NCI-H524 treated with DMSO at 0.1 percent for 48 hours (cell line): Measurements from ENCODE around the gene MAEA.

ENCODE experiments used
- DNase-seq: peaks from one replicate; lab custom pipeline; 2025; lab: John Stamatoyannopoulos, UW

Gene MAEA

GRCh38 chr4:1380368-1381151, 90.9 kb downstream of the MAEA start:
- DNase-seq: no peak

- DNase-seq: no peak
These were observed 91.5 kb downstream of the MAEA start for GRCh38 chr4:1381181-1381621.

DNA sequence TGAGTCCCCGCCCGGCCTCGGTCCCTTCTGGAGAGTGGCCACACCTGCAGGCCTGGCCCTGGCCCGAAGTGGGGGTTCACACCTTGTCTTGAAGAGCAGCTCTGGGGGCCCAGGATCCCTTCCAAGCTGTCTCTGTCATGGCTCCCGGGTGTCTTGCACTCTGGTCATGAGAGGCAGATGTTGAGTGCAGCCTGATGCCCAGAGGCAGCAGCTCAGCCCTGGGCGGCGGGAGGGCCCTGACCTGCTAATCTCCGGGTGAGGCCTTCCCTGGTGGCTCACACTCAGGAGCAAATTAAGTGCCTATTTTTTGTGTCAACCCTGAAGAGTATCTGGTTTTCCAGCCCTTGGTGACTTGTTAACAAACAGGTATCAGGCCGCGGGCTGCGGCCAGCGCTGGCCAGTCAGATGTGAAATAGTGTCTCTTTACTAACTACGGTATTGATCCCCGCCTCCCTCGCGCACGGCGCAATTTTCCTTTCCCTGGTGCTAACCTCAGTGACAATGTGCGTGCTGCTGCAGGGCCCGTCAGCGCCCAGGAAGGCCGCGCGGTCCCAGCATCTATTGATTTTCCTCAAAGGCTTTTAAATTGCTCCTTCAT, 92.4 kb downstream of the MAEA start:
- no peak for DNase-seq

- no peak for DNase-seq
These were observed 93.4 kb downstream of the MAEA start for GRCh38 chr4:1382776-1383727.

DNA sequence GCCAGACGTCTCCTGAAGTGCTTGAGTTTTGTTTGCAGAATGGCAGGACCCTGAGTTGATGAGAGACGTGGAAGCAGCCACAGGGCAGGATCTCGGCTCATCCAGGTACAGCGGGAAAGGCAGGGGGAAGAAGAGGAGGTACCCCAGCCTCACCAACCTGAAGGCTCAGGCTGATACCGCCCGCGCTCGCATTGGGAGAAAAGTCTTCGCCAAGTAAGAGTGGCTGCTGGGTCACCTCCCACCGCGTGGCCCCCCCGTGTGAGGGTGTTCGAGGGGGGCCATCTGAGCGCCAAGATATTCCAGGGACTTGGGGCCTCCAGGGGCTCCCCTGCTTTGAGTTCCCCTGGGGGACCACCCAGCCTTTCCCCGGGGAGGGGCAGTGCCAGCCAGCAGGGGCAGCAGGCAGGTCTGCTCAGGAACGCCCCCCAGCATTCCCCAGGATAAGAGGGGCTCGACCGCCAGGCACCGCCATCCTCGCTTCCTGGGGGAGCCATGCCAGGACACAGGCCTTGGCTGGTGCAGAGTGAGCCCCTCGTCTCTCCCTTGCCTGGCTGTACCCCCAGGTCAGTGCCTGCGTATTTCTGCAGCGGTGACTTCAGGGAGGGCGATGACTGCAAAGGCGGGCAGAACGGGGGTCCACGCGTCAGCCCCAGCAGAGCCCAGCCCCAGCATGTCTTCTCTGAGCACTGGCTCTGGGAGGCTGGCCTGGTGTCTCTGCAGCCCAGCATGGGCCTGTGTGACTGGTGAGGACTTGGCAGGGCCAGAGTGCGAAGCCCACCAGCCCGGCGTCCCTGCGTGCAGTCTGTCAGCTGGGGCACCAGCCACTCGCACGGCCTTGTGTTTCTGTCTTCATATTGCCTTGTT, 94.3 kb downstream of the MAEA start:
- no peak for DNase-seq

DNA sequence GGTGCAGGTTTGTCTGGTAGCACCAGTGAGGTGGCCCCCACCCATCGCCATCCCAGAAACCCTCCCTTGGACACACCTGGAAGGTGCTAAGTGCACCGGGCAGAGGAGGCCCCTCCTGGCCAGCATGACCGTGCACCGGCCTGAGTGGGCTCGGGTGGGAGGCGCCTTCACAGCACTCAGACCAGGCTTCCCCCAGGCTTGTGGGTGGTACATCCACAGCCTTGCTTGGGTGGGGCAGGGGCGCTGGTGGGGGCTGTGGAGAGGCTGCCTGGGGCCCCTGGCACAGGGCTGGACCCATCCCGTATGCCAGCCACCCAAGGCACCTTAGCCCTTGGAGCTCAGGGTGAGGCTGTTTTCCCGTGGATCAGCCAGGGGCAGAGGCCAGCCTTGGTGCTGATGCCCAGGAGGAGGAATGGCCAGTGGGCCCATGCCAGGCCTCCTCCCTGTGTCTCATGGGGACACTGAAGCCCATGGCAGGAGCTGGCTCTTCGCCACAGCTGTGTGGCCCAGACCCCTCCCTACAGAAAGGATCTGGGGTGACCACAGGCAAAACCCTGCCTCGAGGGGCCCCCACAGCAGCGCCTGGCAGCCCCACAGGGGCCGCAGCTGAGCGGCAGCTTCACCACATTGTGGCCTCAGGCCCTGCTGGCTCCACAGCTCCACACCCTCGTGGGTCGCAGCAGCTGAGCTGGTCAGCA, 95.1 kb downstream of the MAEA start:
- DNase-seq: no peak

DNA sequence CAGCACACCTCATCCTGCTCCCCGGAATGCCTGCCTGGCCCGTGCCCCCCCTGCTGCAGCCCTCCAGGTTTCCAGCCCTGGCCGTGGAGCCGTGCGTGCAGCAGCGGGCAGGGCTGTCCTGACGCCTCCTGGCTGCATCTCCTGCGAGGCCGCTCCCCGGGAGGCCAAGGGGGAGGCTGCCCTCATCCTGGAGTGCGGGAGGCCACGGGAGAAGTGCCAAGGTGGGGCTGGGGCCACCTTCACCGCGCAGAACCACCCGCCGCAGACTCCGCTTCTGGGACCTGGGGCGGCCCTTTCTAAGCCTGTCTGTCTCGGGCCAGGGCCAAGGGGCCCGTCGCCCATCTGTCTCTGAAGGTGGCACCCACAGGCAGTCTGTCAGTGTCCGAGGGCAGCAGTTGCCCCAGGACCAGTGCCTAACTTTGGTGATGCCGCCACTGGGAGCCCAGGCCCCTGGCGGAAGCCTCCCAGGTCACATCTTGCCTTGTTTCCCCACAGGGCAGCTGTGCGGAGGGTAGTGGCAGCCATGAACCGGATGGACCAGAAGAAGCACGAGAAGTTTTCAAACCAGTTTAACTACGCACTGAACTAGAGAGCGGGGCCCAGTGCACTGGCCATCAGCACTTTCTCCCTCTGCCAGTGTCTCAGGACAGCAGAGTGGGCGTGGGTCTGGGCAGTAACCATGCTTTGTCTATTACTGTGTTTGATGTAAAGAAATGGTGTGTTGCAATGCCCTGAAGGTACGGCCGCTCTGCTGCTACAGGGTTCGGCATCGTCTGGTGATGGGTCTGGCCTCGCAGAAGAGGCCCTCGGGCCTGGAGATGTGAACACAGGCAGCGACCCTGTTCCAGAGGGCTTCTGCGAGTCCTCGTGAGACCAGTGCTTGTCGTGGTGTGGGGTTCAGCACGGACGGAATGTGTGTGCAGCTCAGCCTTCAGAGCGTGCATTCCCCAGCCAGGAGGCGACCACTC, 96.0 kb downstream of the MAEA start:
- DNase-seq: no peak
